SKM-1 treated with dmso at 0.1 percent for 144 hours (cell line): ENCODE measurements around the gene DMGDH.

ENCODE experiments used
- DNase-seq: peaks from one replicate; lab custom pipeline; 2025; ENCODE audit not compliant: unreplicated experiment; lab: John Stamatoyannopoulos, UW

Gene DMGDH

GRCh38 chr5:79069488-79070349, at the start of gene DMGDH, which contains the start of gene BHMT2:
DMGDH (minus strand) TSS chr5:79069674; CDS start chr5:79069620, 54 bp downstream.
BHMT2 (plus strand) TSS chr5:79069767; CDS start chr5:79069783, 16 bp downstream.
- no peak for DNase-seq

- DNase-seq: no peak
Observed at GRCh38 chr5:79112703-79113058, 43.2 kb upstream of the DMGDH start.

GRCh38 chr5:79111960-79112702, 42.7 kb upstream of the DMGDH start:
- DNase-seq: no peak

- DNase-seq: no peak
Observed at GRCh38 chr5:79111387-79111959, 42.0 kb upstream of the DMGDH start, which contains the start of gene BHMT. BHMT (plus strand) TSS chr5:79111809; CDS start chr5:79111886, 77 bp downstream.

GRCh38 chr5:79109527-79110492, 40.3 kb upstream of the DMGDH start:
- DNase-seq: peak; percentile 48

GRCh38 chr5:79108792-79109191, 39.3 kb upstream of the DMGDH start:
- DNase-seq: no peak

GRCh38 chr5:79108086-79108485, 38.6 kb upstream of the DMGDH start:
- DNase-seq: no peak

- peak; percentile 69 for DNase-seq
Observed at GRCh38 chr5:79107020-79107796, 37.7 kb upstream of the DMGDH start.

- no peak for DNase-seq
Observed at GRCh38 chr5:79105868-79106267, 36.4 kb upstream of the DMGDH start.

- DNase-seq: no peak
Observed at GRCh38 chr5:79093762-79094161, 24.3 kb upstream of the DMGDH start.

GRCh38 chr5:79091064-79091463, 21.6 kb upstream of the DMGDH start:
- no peak for DNase-seq

GRCh38 chr5:79088507-79088906, 19.0 kb upstream of the DMGDH start:
- DNase-seq: no peak

- no peak for DNase-seq
Observed at GRCh38 chr5:79086116-79086515, 16.6 kb upstream of the DMGDH start.

- DNase-seq: no peak
Observed at GRCh38 chr5:79081779-79082178, 12.3 kb upstream of the DMGDH start.

- DNase-seq: no peak
Observed at GRCh38 chr5:79080804-79081203, 11.3 kb upstream of the DMGDH start.

- DNase-seq: no peak
Observed at GRCh38 chr5:79077680-79078365, 8.3 kb upstream of the DMGDH start.

GRCh38 chr5:79076819-79077218, 7.3 kb upstream of the DMGDH start:
- no peak for DNase-seq

GRCh38 chr5:79075646-79076426, 6.4 kb upstream of the DMGDH start:
- no peak for DNase-seq
